Ishikawa (cell line): Measurements from ENCODE around the gene SLC25A13.

Experiments used
- ZBTB7A ChIP-seq: IDR thresholded peaks from 2 replicates; pipeline ENCODE4 v1.6.1; 2012; ENCODE audit warnings: low read depth
- TF ChIP-seq, protein P1 (sequence below): IDR thresholded peaks from 2 replicates; pipeline ENCODE4 v1.6.1; 2012; ENCODE audit warnings: low read depth, mild to moderate bottlenecking

DNA sequence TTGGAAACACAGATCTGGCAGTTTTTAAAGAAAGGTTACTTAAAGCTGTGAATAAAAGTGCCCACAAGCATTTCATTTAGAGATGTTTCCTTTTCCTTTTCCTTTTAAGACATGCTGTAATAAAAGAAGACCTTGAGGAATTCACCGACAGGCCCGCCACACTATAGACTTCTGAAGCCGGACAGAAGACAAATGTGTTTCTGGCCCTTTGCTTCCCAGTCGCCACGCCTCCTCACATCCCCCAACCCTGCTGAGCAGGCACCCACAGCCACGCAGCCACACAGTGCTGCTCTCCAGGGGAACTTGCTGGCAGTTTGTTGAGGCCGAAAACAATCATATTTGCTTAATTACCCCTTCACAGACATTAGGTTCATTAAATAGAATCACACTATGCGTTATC, 83.4 kb downstream of the SLC25A13 start:
- no peak for TF ChIP-seq ZBTB7A
- TF ChIP-seq, protein P1, sequence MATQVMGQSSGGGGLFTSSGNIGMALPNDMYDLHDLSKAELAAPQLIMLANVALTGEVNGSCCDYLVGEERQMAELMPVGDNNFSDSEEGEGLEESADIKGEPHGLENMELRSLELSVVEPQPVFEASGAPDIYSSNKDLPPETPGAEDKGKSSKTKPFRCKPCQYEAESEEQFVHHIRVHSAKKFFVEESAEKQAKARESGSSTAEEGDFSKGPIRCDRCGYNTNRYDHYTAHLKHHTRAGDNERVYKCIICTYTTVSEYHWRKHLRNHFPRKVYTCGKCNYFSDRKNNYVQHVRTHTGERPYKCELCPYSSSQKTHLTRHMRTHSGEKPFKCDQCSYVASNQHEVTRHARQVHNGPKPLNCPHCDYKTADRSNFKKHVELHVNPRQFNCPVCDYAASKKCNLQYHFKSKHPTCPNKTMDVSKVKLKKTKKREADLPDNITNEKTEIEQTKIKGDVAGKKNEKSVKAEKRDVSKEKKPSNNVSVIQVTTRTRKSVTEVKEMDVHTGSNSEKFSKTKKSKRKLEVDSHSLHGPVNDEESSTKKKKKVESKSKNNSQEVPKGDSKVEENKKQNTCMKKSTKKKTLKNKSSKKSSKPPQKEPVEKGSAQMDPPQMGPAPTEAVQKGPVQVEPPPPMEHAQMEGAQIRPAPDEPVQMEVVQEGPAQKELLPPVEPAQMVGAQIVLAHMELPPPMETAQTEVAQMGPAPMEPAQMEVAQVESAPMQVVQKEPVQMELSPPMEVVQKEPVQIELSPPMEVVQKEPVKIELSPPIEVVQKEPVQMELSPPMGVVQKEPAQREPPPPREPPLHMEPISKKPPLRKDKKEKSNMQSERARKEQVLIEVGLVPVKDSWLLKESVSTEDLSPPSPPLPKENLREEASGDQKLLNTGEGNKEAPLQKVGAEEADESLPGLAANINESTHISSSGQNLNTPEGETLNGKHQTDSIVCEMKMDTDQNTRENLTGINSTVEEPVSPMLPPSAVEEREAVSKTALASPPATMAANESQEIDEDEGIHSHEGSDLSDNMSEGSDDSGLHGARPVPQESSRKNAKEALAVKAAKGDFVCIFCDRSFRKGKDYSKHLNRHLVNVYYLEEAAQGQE: no peak
